ENCODE results near the gene KCNG2.
"Not testable (repeated sequence)": the region's sequence is repeated elsewhere in the genome, so short reads cannot be mapped to it uniquely, and the experiment has no call there.

KCNG2 gene

DNA sequence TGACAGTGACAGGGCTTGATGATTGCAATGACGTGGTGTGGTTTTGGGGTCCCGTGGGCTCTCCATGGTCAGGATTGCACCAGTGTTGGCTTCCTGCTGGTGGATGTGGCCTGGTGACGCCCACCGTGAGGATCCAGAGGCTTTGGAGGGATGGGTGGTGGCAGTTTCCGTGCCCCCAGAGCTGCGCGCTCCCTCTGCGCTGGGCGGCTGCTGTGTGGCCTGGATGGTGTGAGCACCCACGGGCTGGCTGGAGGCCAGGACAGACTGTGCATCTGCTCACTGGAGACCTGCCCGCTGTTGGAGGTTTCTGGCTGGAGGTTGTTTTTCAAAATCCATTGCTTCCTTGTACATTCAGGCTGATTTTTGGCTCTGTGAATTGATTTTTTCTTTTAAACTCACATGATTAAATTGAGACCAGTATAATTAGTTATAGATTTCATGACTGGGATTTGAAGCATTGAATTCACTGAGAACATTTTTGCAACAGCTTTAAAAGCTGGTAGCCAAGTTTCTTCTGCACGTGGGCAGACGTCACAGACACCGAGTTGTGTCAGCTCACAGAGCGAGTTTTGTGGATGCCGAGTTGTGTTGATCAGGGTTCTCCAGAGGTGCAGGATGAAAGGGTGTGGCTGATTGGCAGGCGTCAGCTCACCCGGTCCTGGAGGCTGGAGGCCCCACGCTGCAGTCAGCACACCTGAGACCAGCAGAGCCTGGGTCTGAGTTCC is 72.7 kb downstream of the KCNG2 start:
- DNase-seq (ENCODE audit: low read depth in 2 of 2): no peak

DNA sequence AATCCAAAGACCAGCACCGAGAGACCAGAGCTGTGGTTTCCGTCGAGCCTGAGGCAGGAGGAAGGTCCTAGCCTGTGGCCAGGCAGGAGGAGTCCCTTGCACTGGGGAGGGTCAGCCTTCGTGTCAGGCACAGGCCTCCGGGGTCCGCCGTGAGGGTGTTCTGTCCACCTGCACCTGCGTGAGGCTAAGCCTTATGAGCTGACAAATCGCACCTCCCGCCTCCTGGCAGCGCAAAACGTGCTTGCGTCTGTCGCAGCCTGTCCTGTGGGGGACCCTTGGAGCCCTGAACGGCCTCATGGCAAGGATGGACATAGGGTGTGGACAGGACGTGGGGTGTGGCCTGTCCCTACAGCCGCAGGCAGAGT is 73.3 kb downstream of the KCNG2 start:
- DNase-seq (ENCODE audit: low read depth in 2 of 2): no peak

DNA sequence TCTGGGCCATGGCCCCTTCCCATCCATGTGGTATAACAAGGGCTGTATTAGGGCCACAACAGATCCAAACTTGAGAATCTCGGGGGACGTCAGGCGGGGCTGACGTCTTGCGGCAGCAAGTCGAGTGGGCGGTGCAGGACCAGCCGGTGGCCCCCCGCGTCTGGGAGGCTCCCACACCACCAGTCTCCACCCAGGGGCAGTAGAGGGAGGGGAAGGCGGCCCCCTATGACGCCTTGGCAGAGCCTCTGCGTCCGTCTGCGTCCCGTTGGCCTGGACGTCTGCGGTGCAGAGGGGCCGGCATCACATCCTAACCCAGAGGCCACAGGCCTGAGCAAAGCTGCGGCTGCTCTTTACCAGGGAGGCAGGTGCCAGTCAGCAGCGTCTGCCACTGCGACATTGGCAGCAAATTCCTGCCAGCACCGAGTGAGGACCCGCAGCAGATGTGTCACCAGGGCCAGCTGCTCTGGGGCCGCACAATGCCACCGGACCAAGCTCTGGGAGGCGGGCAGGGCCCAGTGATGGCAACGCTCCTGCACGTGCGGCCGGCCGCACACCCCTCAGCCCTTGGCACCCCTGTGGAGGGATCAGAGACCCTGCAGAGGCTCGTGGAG is 73.8 kb downstream of the KCNG2 start:
- DNase-seq (ENCODE audit: low read depth in 2 of 2): no peak

DNA sequence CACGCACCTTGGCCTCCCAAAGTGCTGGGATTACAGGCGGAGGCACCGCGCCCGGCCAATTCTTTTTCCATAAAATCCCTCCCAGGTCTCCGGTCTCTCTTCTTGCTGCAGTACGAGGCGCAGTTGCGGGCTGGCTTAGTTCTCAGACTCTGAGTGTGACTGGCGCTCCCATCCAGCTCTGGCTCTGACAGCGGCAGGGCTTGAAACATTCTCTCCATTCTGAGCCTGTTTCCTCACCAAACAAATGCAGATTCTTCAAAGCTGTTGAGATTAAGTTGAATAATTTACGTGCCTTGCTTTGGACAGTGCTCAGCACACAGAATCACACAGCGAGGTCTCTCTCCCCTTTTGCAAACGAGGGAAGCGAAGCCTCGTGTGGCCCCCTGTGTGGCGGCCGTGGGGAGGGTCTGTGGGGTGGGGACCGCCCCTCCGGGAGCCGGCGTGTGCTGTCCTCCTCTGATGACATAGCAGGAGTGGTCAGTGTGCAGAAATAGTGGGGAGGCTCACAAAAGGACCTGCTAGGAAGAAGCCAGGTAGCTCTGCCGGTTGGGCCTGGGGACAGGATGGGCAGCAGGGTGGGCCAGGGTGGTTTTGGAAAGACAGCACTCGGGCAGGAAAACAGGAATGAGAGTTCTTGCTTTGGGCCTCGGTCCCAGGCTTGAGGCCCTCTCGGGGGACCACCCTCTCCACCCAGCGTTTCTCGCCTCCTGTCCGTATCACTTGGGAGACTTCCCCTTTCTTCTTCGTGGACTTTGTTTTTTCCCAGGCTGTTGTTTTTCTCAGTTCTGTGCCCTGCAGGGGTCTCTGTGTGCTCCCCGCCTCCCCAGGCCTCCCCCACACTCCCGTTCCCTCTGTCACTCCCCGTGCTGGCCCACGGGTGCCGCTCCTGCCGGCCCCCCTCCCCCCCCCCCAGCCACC is 75.0 kb downstream of the KCNG2 start:
- DNase-seq (ENCODE audit: low read depth in 2 of 2): no peak

DNA sequence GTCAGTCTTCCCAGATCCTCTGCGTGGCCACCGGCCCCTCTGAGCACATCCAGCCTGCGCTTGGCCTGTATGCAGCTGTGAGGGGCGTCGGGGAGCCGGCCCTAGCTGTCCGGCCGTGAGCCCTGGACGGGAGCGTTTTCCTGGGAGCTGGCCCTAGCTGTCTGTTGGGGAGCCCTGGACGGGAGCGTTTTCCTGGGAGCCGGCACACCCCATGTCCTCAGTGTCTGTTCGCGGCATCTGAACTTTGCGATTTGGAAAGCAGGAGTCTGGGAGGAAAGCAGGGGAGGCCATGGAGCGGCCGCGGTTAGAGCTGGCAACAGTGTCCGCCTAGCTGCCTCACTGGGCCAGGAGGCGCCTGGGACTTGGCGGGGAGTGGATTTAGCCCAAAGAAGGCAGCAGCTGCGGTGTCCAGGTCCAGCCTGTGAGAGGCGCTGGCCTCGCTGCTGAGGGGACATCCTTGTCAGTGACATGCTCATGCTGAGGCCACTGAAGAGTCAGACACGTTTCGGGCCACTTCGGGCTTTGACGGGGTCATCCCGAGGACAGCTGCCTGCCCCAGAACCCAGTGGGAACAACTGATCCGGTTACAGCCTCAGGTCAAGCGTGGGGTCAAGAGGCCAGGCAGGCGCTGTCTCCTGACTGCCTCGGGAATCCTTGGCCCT is 75.8 kb downstream of the KCNG2 start:
- DNase-seq (ENCODE audit: low read depth in 2 of 2): no peak

DNA sequence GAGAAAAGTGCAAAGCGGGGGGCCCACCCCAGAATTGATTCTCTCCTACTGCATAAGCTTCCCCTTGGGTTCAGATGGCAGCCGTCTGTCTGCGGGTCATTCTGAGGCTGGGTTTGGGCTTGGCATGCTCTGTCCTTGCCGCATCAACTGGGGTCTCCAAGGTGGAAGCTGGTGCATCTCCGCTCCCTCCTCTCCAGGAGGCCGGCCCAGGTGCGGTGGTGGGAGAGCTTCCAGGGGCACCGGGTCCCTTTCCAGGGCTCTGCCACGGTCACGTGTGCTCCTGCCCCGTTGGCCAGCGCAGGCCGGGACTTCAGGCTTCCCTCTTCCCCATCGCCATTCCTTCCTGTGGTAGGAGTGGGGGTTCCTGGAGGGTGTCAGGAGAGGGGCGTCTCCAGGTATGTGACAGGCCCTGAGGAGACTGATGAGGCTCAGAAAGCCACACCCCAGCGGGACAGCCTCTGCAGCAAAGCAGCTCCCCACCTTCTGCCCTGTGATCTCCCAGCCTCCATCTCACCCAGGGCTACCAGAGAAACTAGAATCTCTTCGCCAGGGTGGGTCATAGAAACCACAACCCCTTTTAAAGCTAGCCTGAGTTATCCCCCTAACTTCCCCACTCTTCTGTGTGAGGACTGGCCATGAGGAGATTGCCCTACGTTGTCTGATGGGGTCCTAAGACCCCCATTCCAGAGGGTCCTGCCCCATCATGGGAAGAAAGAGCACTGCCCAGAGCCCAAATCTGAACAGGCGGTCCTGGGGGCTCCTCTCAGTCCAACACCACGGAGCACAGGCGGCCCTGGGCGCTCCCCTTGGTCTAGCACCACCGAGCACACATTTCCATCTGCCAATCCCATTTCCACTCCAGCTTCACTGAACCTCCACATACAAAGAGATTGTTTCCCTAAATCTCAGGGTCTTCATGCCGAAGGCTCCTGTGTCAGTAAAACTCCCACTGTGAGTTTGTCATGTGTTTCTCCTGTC is 77.1 kb downstream of the KCNG2 start:
- no peak for DNase-seq (ENCODE audit: low read depth in 2 of 2)

DNA sequence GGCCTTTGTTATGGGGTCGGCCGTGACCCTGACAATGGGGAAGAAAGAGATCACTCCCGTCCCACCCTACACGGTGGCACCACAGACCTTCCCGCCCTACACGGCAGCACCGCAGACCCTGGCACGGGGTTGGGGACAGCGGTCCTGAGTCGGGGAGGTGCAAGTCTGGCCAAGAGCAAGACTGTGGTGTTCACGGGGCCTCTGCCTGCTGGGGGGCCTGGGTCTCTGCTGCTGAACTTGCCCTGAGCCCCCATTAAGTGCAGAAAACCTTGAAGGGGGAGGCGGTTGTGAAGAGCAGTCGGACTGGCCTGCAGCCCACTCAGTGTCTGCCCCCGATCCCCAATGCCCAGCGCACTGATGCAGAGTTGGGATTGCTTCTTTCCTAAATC is 77.8 kb downstream of the KCNG2 start:
- no peak for DNase-seq (ENCODE audit: low read depth in 2 of 2)

DNA sequence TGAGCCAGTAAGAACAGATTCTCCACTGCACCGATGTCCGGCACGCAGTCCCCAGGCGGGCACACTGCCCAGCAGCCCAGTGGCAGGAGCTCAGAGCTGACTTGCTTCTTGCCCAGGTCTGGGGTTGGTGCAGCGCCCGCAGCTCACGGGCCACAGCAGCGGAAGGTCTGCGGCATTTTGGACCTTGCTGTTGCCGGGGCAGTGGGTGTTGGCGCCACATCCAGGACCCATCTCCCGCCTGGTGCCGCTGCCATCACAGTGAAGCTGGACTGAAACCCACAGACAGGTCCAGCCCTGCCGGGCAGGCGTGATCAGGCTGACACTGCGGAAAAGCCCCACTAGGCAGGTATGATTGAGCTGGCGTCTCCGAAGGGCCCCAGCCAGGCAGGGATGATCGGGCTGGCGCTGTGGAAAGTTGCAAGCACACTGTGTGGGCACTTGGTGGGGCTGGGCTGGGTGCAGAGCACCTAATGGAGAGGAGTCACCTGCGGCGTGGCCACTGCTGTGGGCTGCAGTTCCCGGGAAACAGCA is 78.3 kb downstream of the KCNG2 start:
- no peak for DNase-seq (ENCODE audit: low read depth in 2 of 2)

DNA sequence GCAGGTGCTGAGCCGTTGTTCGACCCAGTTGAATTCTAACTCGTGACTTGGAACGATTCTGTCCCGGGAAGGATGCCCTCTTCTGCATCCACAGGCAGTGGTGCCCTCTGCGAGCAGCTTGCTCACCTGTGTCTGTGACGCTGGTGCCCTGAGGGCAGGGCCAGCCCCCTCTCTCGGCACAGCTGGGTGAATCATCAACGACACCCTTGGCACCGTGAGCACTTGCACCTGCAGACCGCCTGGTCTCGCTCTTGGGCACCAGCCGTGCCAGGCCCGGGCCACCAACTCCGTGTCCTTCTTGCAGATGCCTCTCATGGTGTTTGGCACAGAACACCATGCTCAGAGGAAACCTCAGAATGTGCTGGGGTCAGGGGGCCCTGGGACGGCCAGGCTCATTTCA is 78.8 kb downstream of the KCNG2 start:
- DNase-seq (ENCODE audit: low read depth in 2 of 2): no peak

DNA sequence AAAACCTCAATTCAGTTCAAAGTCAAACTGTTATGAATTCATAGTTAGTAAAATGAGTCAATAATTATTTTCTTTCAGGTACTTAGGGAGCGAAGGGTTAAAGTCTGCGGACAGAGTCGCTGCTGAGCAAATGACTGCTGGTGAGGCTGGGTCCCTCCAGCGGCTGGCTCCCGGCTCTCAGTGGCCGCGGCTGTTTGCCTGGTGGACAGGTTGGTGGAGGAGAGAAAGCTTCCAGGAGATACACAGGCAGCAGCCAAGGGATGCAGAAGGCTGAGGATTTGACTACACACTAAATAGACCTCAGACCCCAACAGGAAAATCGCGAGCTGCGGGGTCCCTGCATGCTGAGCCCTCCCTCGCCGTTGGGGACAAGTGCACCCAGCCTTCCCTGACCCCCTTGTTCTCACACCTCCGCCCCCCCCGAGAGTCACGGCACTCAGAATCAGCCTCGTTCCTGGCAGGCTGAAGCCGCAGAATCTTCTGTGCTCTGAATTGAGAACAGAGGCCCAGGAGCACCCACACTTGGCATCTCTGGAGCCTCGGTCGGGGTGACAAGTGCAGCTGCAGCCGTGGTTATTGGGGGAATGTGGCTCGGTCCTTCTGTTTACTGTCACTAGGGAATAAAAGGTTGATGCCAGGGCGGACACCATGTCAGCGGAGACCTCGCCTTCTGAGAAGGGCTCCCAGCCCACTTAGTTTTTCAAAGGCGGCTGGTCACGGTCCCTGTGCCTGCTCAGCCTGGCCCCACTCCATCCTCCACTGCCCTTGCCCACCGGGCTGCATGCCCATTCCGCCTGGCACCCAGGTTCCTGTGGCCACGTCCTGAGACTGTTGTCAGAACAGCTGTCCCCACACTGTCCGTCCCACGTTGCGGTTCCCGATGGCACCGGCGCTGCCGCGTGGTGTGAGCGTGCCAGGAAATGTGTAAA is 79.7 kb downstream of the KCNG2 start:
- no peak for DNase-seq (ENCODE audit: low read depth in 2 of 2)

DNA sequence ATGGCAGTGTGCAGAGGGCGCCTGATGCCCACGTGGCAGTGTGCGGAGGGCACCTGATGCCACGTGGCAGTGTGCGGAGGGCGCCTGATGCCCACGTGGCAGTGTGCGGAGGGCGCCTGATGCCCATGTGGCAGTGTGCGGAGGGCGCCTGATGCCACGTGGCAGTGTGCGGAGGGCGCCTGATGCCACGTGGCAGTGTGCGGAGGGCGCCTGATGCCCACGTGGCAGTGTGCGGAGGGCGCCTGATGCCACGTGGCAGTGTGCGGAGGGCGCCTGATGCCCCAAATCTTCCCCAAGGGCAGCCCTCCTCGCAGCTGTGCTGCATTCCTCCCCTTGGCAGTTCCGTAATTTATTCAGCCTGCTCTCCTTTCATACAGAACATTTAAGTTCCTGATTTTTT is 80.5 kb downstream of the KCNG2 start:
- not testable (repeated sequence) for DNase-seq (ENCODE audit: low read depth in 2 of 2)

DNA sequence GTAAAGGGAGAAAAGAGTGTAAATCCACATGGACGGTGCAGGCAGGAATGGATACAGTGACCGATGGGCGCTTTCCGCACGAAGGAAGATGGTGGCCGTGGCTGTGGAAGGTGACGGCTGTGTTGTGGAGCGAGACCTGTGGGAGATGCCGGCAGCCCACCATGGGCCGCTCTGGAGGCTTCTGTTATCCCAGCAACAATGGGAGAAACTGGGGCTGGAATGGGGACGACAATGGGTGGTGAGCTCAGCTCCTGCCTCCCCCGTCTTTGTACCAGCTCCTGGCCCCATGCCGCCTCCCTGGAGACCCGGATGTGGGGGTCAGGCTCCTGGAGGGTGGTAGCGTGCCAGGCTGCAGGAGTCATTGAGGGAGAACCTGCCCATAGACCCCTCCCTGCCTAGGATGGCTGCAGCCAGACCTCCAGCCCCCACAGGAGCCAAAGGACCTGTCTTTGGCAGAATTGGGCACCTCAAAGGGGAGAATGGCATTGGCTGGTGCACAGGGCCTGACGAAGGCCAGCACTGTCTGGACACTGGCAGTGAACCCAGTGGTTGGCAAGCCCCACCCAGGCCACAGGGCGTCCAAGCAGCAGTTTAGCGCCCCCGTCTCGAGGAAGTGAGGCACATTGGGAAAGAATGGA is 81.1 kb downstream of the KCNG2 start:
- DNase-seq (ENCODE audit: low read depth in 2 of 2): no peak

DNA sequence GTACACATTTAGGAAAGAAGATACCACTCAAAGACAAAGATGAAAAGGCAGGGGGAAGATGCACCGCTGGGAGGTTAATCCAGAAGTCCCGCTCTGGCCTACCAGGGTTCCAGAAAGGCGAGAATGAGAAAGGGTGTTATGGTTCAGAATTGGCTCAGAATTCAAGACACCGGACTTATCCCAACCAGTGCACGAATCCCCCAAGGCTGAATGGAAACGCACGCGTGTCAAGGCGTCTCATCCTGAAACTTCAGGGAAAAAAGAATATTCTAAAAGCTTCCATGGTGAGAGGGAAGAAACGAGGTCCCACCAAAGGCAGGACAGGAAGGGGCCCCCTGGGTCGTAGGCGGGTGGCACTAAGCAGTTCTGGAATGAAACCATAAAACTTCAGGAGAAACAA is 81.8 kb downstream of the KCNG2 start:
- no peak for DNase-seq (ENCODE audit: low read depth in 2 of 2)

DNA sequence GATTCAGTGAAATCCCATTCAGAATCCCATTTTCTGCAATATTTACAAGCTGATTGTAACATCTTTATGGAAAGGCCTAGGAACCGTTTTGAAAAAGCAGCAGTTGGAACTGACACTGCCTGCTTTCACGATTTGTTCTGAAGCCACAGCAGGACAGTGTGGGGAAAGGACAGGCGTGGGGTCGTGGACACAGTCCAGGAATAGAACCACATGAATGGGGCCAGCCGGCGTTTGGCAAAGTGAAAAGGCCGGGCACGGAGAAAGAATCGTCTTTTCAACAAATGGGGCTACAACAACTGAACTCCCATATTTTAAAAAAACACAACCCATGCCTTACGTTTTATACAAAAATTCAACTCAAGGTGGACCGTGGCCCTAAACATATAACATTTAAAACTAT is 84.0 kb downstream of the KCNG2 start:
- DNase-seq (ENCODE audit: low read depth in 2 of 2): no peak

DNA sequence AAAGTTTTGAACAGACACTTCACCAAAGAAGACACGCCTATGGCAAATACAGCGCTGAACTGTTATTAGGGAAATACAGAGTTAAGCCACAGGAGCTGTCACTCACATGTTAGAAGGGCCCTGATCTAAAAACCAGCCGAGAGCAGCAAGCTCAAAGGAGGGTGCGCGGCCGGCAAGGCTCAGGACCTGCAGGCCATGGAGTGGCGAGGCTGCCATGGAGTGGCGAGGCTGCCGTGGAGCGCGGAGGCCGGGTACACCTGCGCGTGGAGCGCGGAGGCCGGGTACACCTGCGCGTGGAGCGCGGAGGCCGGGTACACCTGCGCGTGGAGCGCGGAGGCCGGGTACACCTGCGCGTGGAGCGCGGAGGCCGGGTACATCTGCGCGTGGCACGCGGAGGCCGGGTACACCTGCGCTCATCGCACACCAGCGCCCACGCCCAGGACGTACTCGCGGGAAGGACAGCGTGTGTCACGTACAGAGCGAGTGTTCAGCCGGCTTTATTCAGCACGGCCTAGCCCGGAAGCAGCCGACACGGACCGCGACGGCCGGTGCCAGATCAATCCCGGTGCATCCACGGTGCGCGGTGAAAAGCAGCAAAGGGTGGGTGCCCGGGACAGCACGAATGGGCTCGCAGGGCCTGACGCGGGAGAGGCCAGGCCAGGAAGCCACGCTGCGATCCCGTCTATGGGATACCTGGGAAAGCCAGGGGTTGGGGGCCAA is 84.9 kb downstream of the KCNG2 start:
- no peak for DNase-seq (ENCODE audit: low read depth in 2 of 2)

DNA sequence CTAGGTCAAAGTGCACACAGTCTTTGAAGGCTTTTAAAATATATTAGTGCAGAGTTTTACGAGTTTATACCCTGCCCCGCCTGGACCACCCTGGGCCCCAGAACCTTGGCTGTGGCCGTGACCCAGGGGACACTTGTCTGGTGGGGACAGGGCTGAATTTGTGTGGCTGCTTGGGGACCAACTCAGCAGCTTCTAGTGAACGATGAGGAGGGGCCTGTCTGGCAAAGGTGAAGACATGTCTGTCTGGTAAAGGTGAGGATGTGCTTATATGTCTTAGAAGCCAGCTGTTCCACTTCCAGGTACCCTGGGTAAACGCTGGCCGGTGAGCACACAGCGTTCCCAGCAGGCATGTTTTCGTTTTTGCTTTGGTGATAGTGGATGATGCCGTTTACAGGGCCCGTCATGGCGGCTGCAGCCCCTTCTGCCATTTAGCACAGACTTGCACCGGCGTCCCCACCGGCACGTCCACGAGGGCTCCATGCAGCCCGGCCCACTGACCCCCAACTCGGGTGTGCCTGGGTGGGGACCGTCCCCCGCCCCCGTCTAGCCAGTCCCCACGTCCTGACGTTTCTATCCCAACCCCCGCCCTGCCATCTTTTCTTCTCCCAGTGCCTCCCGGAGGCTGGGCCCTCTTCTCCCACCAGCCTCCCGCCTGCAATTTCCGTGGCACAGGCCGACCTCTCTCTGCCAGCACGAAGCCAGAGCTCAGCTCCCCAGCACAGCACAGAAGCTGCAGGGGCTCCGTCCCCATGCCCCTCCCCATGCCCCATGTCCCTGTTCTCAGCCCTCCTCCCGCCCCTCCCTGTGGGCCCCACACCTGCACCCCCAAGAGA is 85.9 kb downstream of the KCNG2 start:
- no peak for DNase-seq (ENCODE audit: low read depth in 2 of 2)

DNA sequence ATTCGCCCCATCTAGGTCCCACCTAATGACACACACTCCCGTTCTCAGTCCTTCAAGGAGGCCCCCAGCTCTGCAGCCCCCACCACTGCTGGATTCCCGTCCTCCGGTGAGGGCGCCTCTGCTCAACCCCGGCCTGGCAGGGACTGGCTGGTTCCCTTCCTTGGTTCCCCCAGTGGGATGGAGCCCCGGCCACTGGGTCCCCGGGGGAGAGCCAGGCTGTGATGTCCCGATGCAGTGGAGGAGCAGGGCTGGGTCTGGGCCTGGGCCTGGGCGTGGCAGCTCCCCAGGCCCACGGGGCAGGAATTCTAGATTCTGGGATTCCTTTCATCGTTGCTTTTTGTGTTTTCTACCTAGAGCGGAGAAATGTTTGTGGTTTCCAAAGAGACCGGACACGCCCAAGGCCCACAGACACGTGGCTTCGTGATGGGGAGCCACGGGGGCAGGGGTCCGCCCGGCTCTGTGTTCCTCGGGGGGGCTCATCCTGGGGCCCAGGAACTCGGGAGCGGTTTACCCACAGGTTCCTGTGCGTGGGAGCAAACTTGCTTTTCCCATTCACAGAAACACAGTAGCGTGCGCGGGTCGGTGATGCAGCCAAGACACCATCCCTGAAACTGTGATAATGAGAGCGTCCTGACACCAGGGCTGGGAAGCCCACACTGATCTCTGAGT is 86.7 kb downstream of the KCNG2 start:
- no peak for DNase-seq (ENCODE audit: low read depth in 2 of 2)
